ENCODE results near the gene LCP1.

The LCP1 gene

DNA sequence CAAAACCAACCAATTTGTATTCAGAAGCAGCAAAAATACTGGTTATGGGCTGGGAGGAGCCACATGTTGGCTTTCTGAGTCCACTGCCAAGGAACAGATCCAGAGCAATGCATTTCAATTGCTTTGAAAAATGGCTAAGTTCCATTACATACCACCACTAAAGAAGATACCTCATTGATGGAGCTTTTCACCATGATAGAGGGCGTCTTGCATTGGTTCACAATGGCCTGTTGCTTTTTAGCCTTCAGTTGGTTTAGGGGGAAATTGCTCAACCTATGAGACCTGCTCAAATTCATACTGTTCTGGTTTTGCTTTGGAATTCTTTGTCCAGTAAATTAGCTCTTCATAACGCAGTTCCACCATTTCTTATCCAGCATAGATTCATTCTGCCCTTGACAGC is 55.9 kb downstream of the LCP1 start:
- DNase-seq = peak; percentile 32

DNA sequence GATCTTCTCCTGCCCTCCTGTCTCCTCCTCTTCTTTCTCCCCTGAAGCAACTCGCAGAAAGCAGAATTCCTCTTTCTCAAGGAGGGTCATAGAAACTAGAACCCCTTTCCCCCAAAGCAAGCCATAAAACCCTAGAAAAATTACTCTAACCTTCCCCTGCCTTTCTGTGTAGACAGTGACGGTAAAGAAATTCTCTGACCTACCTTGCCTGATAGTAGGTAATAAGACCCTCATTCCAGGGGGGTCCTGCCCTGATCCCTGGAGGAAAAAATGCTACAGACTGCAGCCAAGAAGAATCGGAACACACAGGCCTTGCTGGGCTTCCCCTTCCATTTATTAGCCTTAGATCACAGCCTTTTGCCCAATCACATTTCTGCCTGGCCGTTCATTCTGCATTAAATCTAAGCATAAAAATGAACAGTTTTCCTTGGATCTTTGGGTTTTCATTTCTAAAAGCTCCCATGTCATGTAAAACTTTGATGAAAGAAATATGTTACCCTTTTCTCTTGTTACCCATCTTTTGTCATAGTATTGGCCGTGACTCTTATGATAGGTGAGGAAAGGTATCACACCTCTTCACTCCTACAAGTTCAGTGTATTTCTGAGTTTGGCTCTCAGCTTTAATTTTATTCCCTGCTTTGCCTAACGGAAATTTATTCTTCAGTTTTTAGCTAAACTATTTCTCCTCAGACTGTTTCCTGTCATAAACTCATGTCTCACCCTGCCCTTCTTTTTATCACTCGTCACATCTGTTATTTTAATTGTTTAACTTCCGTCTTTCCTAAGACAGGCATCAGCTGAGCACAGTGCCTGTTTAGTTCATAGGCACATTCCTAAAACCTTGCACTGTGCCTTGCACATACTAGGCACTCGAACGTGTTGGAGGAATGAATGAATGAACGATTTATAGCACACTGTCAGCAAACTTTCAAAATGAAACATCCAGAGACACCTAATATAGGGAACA is 56.7 kb downstream of the LCP1 start:
- DNase-seq = peak; percentile 88

GRCh38 chr13:46124531-46124966 is 57.4 kb downstream of the LCP1 start:
- peak; percentile 66 for DNase-seq

DNA sequence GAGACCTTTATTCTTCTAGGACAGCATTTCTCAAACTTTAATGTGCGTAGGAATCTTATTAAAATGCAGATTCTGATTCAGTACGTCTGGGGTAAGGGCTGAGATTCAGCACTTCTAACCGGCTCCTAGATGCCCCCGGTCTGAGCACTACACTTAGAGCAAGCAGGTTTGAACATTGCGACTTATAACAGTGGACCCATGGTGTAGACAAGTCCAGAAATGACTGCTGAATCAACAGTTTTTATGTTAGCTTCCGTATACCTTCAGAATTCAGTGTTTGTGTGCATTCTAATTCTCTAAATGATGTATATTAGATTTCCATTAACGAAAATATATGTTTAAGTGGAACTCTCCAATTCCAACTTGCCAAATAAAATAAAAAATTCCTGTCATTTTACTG is 59.7 kb downstream of the LCP1 start:
- no peak for DNase-seq

DNA sequence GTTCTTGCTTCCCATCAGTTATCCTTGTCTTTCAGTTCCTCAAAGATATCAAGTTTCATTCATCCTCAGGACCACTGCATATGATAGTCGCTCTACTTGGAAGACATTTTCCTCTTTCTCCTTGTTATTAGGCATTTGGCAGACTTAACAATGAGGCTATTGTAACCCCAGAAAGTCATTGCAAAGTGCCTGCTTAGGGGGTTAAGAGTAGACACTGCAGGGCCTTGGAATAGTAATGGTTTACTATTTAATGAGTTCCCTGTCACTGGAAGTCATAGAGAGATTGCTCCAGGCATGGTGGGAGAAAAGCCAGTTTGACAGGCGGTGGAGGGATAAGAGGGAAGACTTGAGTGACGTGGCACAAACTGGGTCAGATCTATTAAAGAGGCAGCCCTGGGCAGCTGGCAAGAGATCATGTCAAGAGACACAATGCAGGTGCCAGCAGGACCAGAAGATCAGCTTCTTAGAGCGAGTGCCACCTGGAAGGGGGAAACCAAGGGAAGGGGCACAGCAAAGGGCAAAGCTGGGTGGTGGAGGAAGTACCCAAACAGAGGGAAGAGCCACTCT is 60.3 kb downstream of the LCP1 start:
- DNase-seq = no peak

DNA sequence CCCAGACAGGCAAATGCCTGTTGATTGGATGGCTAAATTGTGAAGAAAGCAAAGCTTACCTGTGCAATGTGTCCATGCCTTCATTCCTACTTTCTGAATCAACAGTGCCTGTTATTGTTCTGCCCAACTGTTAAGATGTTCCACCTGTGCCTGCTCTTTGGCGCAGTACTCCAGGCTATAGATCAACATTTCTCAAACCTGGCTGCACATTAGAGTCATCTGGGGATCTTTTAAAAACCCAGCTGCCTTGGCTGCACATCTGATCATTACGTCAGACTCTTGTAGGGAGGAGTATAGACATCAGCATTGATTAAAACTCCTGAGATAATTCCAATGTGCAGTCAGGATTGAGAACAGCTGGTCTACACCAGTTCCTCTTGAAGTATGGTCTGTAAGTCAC is 60.9 kb downstream of the LCP1 start:
- no peak for DNase-seq

DNA sequence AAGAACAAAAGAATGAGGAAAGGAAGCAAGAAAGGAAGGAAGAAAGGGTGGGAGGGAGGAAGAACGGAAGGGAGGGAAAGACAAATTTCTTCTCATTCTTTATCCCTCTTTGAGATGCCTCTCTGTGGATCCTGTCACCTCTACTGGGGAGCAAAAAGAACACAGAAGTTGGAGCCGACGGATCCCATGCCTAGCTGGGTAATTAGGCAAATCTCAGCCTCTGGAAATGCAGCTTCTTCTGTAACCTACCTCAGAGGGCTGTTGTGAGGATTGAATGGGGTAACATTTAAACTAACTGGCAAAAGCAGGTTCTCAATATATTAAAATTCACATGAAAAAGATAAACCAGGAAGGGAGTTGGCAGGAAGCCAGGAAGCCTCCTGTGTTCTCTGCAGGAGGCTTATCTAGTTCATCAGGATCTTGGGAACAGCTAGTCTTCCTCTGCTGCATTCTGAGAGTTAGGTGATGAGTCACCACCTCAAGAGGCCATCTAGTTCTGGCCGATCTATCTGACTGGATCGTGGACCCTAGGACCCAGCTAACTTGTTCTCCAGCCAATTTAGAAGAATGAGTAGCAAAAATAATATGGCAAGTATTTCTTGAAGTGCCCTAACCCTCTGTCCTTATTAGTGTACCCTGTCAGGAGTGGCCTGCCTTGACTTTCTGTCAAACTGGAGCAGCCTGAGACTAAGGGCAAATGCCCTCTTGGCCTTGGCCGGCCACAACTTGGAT is 61.9 kb downstream of the LCP1 start:
- DNase-seq = peak; percentile 71

GRCh38 chr13:46116653-46117502 is 65.1 kb downstream of the LCP1 start:
- no peak for DNase-seq

DNA sequence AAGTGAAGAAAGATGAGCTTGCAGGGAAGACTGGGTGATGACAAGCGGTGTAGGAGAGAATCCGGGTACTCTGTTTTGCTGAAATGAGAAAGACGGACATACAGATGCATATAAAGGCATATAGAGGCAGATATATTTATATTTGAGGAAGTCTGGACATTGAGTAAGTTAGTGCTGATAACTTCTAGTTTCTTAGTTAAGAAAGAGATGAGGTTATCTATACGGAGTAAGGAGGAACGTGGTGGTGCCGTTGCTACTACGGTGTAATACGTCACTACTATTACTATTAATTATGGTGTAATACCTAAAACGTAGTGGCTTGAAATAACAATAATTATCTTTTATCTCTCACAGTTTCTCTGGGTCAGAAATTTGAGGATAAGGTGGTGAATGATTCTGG is 67.4 kb downstream of the LCP1 start:
- DNase-seq = peak; percentile 27

GRCh38 chr13:46113596-46113995 is 68.4 kb downstream of the LCP1 start:
- peak; percentile 69 for DNase-seq

- DNase-seq = no peak
Measured at GRCh38 chr13:46111151-46111550, 70.8 kb downstream of the LCP1 start.

GRCh38 chr13:46109451-46109850 is 72.5 kb downstream of the LCP1 start:
- no peak for DNase-seq

GRCh38 chr13:46106839-46107371 is 75.1 kb downstream of the LCP1 start:
- DNase-seq = no peak

DNA sequence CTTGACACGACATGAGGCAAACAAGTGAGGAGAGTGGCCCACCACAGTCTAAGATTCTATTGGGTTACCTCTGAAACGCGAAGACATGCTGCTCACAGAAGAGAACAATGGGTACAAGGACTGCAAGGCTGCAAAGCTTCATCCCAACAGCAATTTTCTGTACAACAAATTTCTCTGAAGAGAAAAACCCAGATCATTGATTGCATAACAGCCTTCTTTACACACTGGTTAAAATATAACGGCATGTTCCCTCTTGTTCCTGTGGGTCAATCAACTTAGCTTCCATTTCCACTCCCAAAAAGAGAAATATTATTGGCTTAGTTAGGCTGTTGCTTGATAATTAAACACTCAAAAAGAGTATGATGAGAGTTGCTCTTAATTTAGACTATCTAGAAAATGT is 77.1 kb downstream of the LCP1 start, which contains the start of gene CPB2:
CPB2 (minus strand) TSS at position 166 of the 400 bp plus-strand sequence; CDS start at position 142, 24 bp downstream.
- DNase-seq = no peak

DNA sequence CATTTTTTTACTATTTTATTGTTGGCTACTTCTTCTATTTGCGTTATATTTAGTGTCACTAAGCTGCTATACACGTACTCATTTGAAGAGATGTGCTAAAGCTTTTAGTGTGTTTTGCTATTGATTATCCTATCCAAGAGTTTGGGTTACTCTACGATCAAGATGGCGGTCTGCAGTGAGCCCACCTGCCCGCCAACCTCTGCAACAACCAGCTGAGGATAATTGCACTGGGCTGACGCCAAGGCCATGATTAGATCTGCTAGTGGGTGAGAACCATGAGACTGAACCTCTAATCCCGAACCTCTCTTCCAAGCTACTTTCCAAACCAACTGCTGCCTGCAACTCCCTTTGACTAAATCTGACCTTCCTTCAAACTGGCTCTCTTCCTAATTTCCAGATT is 78.9 kb downstream of the LCP1 start:
- no peak for DNase-seq

- no peak for DNase-seq
Measured at GRCh38 chr13:46102255-46102605, 79.7 kb downstream of the LCP1 start.

GRCh38 chr13:46101484-46102254 is 80.3 kb downstream of the LCP1 start:
- DNase-seq = no peak

DNA sequence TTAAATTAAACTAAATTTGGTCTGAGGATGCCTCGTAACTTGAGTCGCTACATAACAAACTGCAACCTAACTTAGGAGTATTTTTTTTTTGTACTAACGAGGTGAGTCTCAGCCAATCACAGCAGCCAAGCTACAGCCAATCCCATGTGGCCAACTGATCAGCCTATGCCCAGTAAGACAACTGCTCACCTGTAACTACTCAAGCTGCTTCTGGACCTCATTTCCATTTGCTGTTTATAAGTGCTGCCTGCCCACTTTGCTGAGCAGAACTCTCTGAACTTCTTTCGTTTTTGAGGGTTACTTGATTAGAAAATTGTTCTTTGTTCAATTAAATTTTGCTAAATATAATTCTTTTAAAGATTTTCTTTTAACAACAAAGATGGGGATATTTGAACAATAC is 81.0 kb downstream of the LCP1 start:
- no peak for DNase-seq

DNA sequence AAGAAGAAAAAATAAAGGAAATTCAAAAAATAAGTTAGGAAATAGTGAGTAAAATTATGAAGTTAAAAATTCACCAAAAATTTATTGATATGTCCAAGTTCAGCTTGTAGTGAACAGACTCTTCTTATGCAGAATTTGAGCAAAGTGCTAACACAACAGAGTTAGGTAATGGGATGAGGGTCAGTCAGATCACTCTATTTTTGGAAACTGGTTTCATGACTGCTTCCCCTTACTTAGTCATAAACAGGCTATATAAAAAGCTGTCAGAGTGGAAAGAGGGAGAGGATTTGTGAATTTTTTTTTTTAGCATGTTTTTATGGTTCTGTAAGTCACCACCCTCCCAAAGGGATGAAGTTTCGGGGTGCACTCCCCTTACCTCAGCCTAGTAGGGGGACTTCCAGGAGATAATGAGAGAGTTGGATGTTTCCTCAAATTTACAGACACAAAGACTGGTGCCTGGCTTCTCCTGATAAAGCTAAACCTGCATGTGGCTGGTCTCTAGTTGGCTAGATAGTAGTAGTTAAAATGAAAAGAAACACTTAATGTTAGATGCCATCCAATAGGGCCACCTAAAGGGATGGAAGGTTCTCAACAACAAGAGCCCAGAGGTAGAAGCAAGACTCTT is 81.7 kb downstream of the LCP1 start:
- peak; percentile 79 for DNase-seq

DNA sequence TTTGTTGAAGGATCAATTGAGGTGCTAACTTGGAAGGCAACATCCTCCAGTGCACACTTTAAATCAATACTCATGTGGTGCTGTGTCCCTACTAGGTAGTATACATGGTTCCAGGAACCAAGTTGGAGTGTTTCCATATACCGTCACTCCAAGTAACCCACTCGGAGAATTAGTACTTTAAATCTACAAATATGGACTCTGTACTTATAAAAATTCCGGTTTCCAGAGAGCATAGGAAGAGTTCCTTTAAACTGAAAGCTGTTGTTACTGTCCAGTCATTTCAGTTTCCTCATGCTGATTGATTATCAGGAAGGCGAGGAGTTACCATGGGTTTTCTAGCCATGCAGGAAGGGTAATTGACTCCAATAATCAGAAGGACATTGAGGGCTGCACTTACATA is 84.3 kb downstream of the LCP1 start:
- no peak for DNase-seq

DNA sequence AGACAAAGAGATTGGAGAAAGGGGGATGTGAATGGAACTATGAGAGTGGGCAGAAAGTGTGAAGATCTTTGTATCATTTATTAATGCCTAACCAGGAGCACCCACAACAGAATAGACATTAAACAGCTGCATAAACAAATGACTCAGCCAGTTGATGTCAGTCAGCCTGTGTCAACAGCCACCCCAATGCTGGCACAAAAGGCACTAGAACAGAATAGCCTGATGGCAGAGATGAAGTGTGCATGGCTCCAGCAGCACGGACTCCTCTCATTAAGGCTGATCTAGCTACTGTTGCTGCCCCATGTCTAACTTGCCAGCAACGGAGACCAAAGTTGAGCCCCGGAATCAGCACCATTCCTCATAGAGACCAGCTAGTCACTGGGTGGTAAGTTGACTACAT is 85.0 kb downstream of the LCP1 start:
- DNase-seq = no peak
